OCI-LY1 (cell line): ENCODE results near the gene COMT.

ENCODE experiments used
- H2AFZ ChIP-seq: fragments of 200-600 bp; sonication (generic), shearing (Covaris generic); 2 replicates; pipeline ENCODE4 v1.6.0; 2014; ENCODE audit warnings: antibody characterized with exemption, mild to moderate bottlenecking, low read length
- H3F3A ChIP-seq: fragments of 200-600 bp; sonication (generic), shearing (Covaris generic); 2 replicates; pipeline ENCODE4 v1.6.0; 2014; ENCODE audit warnings: mild to moderate bottlenecking, antibody characterized with exemption, low read length, moderate library complexity; ENCODE audit not compliant: insufficient read depth
- H3K27ac ChIP-seq: fragments of 200-600 bp; sonication (generic); 2 replicates; pipeline ENCODE4 v1.5.1; 2014; ENCODE audit warnings: low read length, mixed run types, mild to moderate bottlenecking, low read depth; ENCODE audit not compliant: poor library complexity, severe bottlenecking
- H3K27me3 ChIP-seq: fragments of 200-600 bp; sonication (generic); 2 replicates; pipeline ENCODE4 v1.6.0; 2014; ENCODE audit warnings: antibody characterized with exemption, mild to moderate bottlenecking, low read length, moderate library complexity; ENCODE audit not compliant: insufficient read depth
- H3K36me3 ChIP-seq: fragments of 200-600 bp; sonication (generic); 2 replicates; pipeline ENCODE4 v1.6.1; 2014; ENCODE audit warnings: mild to moderate bottlenecking, antibody characterized with exemption, low read length, moderate library complexity, mixed read lengths; ENCODE audit not compliant: insufficient read depth
- H3K4me1 ChIP-seq: fragments of 200-600 bp; sonication (generic); 2 replicates; pipeline ENCODE4 v1.5.1; 2014; ENCODE audit warnings: mild to moderate bottlenecking, low read length, moderate library complexity; ENCODE audit not compliant: insufficient read depth, severe bottlenecking
- H3K4me2 ChIP-seq: fragments of 200-600 bp; sonication (generic), shearing (Covaris generic); 2 replicates; pipeline ENCODE4 v1.6.1; 2014; ENCODE audit warnings: low read length
- H3K4me3 ChIP-seq: fragments of 200-600 bp; sonication (generic); 2 replicates; pipeline ENCODE4 v1.5.1; 2014; ENCODE audit warnings: low read length, low read depth, mild to moderate bottlenecking, mixed read lengths; ENCODE audit not compliant: poor library complexity, severe bottlenecking
- H3K79me2 ChIP-seq: fragments of 200-600 bp; shearing (Covaris generic); 2 replicates; pipeline ENCODE4 v1.6.1; 2016; ENCODE audit warnings: mixed run types, low read length, mixed read lengths; ENCODE audit not compliant: insufficient read depth
- H3K9ac ChIP-seq: fragments of 200-600 bp; sonication (generic), shearing (Covaris generic); 2 replicates; pipeline ENCODE4 v1.6.1; 2014; ENCODE audit warnings: mild to moderate bottlenecking, low read length, mixed read lengths
- H3K9me2 ChIP-seq: fragments of 200-600 bp; sonication (generic), shearing (Covaris generic); 2 replicates; pipeline ENCODE4 v1.6.1; 2014; ENCODE audit warnings: low read depth, mild to moderate bottlenecking, low read length, mixed read lengths
- H3K9me3 ChIP-seq: fragments of 200-600 bp; shearing (Covaris generic); 2 replicates; pipeline ENCODE4 v1.6.1; 2014; ENCODE audit warnings: low read length, mixed read lengths
- H4K20me1 ChIP-seq: fragments of 200-600 bp; sonication (generic), shearing (Covaris generic); 2 replicates; pipeline ENCODE4 v1.6.0; 2016; ENCODE audit warnings: mild to moderate bottlenecking, low read length; ENCODE audit not compliant: insufficient read depth
- CTCF ChIP-seq: fragments of 200-600 bp; sonication (generic), shearing (Covaris generic); IDR thresholded peaks from 2 replicates; pipeline ENCODE4 v1.5.1; 2017; ENCODE audit warnings: mild to moderate bottlenecking, antibody characterized with exemption, low read length, moderate library complexity, mixed read lengths
- EZH2 ChIP-seq: fragments of 200-600 bp; sonication (generic), shearing (Covaris generic); IDR thresholded peaks from 2 replicates; pipeline ENCODE4 v1.8.0; 2017; ENCODE audit warnings: borderline replicate concordance, mixed run types, mild to moderate bottlenecking, antibody characterized with exemption, low read length, moderate library complexity, mixed read lengths

COMT gene

GRCh38 chr22:19986410-19987341, 45.1 kb downstream of the COMT start:
- Histone ChIP-seq H3K79me2 (no peaks in the 10 kb centered on the region), H3F3A (no peaks in the 10 kb centered on the region), H3K27ac (no peak overlapping the region), H3K9me2 (no peaks in the 10 kb centered on the region), H3K36me3 (no peaks in the 10 kb centered on the region), H4K20me1 (no peaks in the 10 kb centered on the region), H3K9ac (peak overlapping the region; percentile 56; the same call in 1 of the 2 replicates), H3K4me3 (peak overlapping the region; percentile 68), H3K4me2 (peak overlapping the region; percentile 85), H3K27me3 (no peaks in the 10 kb centered on the region), H2AFZ (no peak overlapping the region), H3K4me1 (peaks cover 8% of the 10 kb centered on the region), H3K9me3 (no peaks in the 10 kb centered on the region)
- no peak for TF ChIP-seq EZH2
- TF ChIP-seq CTCF = no peak

GRCh38 chr22:19987394-19988306, 46.1 kb downstream of the COMT start:
- Histone ChIP-seq H4K20me1 (no peaks in the 10 kb centered on the region), H3K27ac (no peak overlapping the region), H3K9me3 (no peaks in the 10 kb centered on the region)

More at GRCh38 chr22:19987394-19988306, 46.1 kb downstream of the COMT start:
- Histone ChIP-seq H2AFZ (no peak overlapping the region), H3K79me2 (no peaks in the 10 kb centered on the region), H3K27me3 (no peaks in the 10 kb centered on the region), H3K36me3 (no peaks in the 10 kb centered on the region), H3K9me2 (no peaks in the 10 kb centered on the region), H3K4me3 (peak overlapping the region; percentile 39), H3K4me1 (peaks cover 8% of the 10 kb centered on the region), H3K9ac (no peak overlapping the region), H3F3A (no peaks in the 10 kb centered on the region), H3K4me2 (peak overlapping the region; percentile 59; the same call in 1 of the 2 replicates)
- TF ChIP-seq EZH2 (no peak), CTCF (no peak)
